ENCODE data around the gene DPH7.
A peak's percentile ranks its signal among the peaks of the same experiment; 100 is the strongest.
"Not testable (repeated sequence)": the region's sequence is repeated elsewhere in the genome, so short reads cannot be mapped to it uniquely, and the experiment has no call there.

The DPH7 gene

GRCh38 chr9:137538058-137538457 is 40.7 kb downstream of the DPH7 start:
- in situ Hi-C loops (cut with MboI; ENCODE audit: low sequenced_read_pairs): no loop called here
- Histone ChIP-seq H3K4me1 (peaks cover 7% of the 10 kb centered on the region; the same call in 1 of the 2 replicates), H3K4me3 (no peak overlapping the region), H3K36me3 (replicated peaks) (no peaks in the 10 kb centered on the region), H3K9me3 (no peaks in the 10 kb centered on the region), H3K27me3 (ENCODE audit: low read depth) (no peaks in the 10 kb centered on the region)
- DNase-seq (ENCODE audit: low spot score in 2 of 2): no peak

GRCh38 chr9:137536594-137537131 is 42.1 kb downstream of the DPH7 start:
- H3K4me1 ChIP-seq; H3K4me3 ChIP-seq; H3K36me3 ChIP-seq (replicated peaks); H3K9me3 ChIP-seq; H3K27me3 ChIP-seq (ENCODE audit: low read depth); DNase-seq (ENCODE audit: low spot score in 2 of 2); in situ Hi-C loops (cut with MboI; ENCODE audit: low sequenced_read_pairs): not testable (repeated sequence)

- DNase-seq (ENCODE audit: low spot score in 2 of 2): no peak
- Histone ChIP-seq H3K27me3 (ENCODE audit: low read depth) (no peaks in the 10 kb centered on the region), H3K9me3 (no peaks in the 10 kb centered on the region), H3K36me3 (replicated peaks) (no peaks in the 10 kb centered on the region), H3K4me1 (peaks cover 7% of the 10 kb centered on the region; the same call in 1 of the 2 replicates), H3K4me3 (no peak overlapping the region)
- in situ Hi-C loops (cut with MboI; ENCODE audit: low sequenced_read_pairs): no loop called here
Observed at GRCh38 chr9:137535120-137535428, 43.7 kb downstream of the DPH7 start.

GRCh38 chr9:137534256-137535119 is 44.2 kb downstream of the DPH7 start:
- Histone ChIP-seq H3K9me3 (no peaks in the 10 kb centered on the region), H3K4me1 (peaks cover 7% of the 10 kb centered on the region; the same call in 1 of the 2 replicates), H3K27me3 (ENCODE audit: low read depth) (no peaks in the 10 kb centered on the region), H3K4me3 (no peak overlapping the region), H3K36me3 (replicated peaks) (no peaks in the 10 kb centered on the region)
- in situ Hi-C loops (cut with MboI; ENCODE audit: low sequenced_read_pairs): no loop called here
- peak; percentile 63 to 81 for DNase-seq (ENCODE audit: low spot score in 2 of 2)

GRCh38 chr9:137532891-137533468 is 45.7 kb downstream of the DPH7 start:
- H3K27me3 ChIP-seq (ENCODE audit: low read depth); DNase-seq (ENCODE audit: low spot score in 2 of 2); H3K36me3 ChIP-seq (replicated peaks); H3K4me1 ChIP-seq; H3K9me3 ChIP-seq; in situ Hi-C loops (cut with MboI; ENCODE audit: low sequenced_read_pairs); H3K4me3 ChIP-seq: not testable (repeated sequence)

- DNase-seq (ENCODE audit: low spot score in 2 of 2): no peak
- Histone ChIP-seq H3K27me3 (ENCODE audit: low read depth) (no peaks in the 10 kb centered on the region), H3K36me3 (replicated peaks) (no peaks in the 10 kb centered on the region), H3K9me3 (no peaks in the 10 kb centered on the region), H3K4me3 (no peak overlapping the region), H3K4me1 (peaks cover 7% of the 10 kb centered on the region; the same call in 1 of the 2 replicates)
- in situ Hi-C loops (cut with MboI; ENCODE audit: low sequenced_read_pairs): no loop called here
Observed at GRCh38 chr9:137531099-137531765, 47.5 kb downstream of the DPH7 start.

GRCh38 chr9:137530331-137530730 is 48.4 kb downstream of the DPH7 start:
- no peaks in the 10 kb centered on the region for H3K9me3 ChIP-seq
- H3K4me1 ChIP-seq: peaks cover 7% of the 10 kb centered on the region; the same call in 1 of the 2 replicates
- H3K4me3 ChIP-seq: no peak overlapping the region
- in situ Hi-C loops (cut with MboI; ENCODE audit: low sequenced_read_pairs): no loop called here
- no peaks in the 10 kb centered on the region for H3K27me3 ChIP-seq (ENCODE audit: low read depth)
- no peak for DNase-seq (ENCODE audit: low spot score in 2 of 2)
- no peaks in the 10 kb centered on the region for H3K36me3 ChIP-seq (replicated peaks)

GRCh38 chr9:137524981-137525317 is 53.8 kb downstream of the DPH7 start:
- Histone ChIP-seq H3K27me3 (ENCODE audit: low read depth) (no peaks in the 10 kb centered on the region), H3K4me1 (no peaks in the 10 kb centered on the region), H3K36me3 (replicated peaks) (no peaks in the 10 kb centered on the region), H3K9me3 (no peaks in the 10 kb centered on the region), H3K4me3 (no peak overlapping the region)
- no peak for DNase-seq (ENCODE audit: low spot score in 2 of 2)
- in situ Hi-C loops (cut with MboI; ENCODE audit: low sequenced_read_pairs): no loop called here

- no peaks in the 10 kb centered on the region for H3K4me1 ChIP-seq
- DNase-seq (ENCODE audit: low spot score in 2 of 2): no peak
- H3K9me3 ChIP-seq: no peaks in the 10 kb centered on the region
- H3K4me3 ChIP-seq: no peak overlapping the region
- no peaks in the 10 kb centered on the region for H3K27me3 ChIP-seq (ENCODE audit: low read depth)
- in situ Hi-C loops (cut with MboI; ENCODE audit: low sequenced_read_pairs): no loop called here
- H3K36me3 ChIP-seq (replicated peaks): no peaks in the 10 kb centered on the region
Observed at GRCh38 chr9:137524161-137524980, 54.4 kb downstream of the DPH7 start.

- H3K9me3 ChIP-seq: no peaks in the 10 kb centered on the region
- in situ Hi-C loops (cut with MboI; ENCODE audit: low sequenced_read_pairs): no loop called here
- no peaks in the 10 kb centered on the region for H3K4me1 ChIP-seq
- no peak overlapping the region for H3K4me3 ChIP-seq
- no peaks in the 10 kb centered on the region for H3K36me3 ChIP-seq (replicated peaks)
- no peak for DNase-seq (ENCODE audit: low spot score in 2 of 2)
- no peaks in the 10 kb centered on the region for H3K27me3 ChIP-seq (ENCODE audit: low read depth)
Observed at GRCh38 chr9:137522746-137523455, 55.8 kb downstream of the DPH7 start.

GRCh38 chr9:137521405-137521985 is 57.2 kb downstream of the DPH7 start:
- no peak overlapping the region for H3K4me3 ChIP-seq
- no peaks in the 10 kb centered on the region for H3K4me1 ChIP-seq
- H3K36me3 ChIP-seq (replicated peaks): no peaks in the 10 kb centered on the region
- DNase-seq (ENCODE audit: low spot score in 2 of 2): no peak
- no peaks in the 10 kb centered on the region for H3K9me3 ChIP-seq
- H3K27me3 ChIP-seq (ENCODE audit: low read depth): no peaks in the 10 kb centered on the region
- in situ Hi-C loops (cut with MboI; ENCODE audit: low sequenced_read_pairs): no loop called here

GRCh38 chr9:137520614-137521404 is 57.9 kb downstream of the DPH7 start:
- no peak for DNase-seq (ENCODE audit: low spot score in 2 of 2)
- Histone ChIP-seq H3K4me3 (no peak overlapping the region), H3K4me1 (no peaks in the 10 kb centered on the region), H3K9me3 (no peaks in the 10 kb centered on the region), H3K27me3 (ENCODE audit: low read depth) (no peaks in the 10 kb centered on the region), H3K36me3 (replicated peaks) (no peaks in the 10 kb centered on the region)
- in situ Hi-C loops (cut with MboI; ENCODE audit: low sequenced_read_pairs): no loop called here

Data from HAP-1 (cell line).